HCT116 (cell line): Measurements from ENCODE around the gene SZRD1. TPM values are rescaled to one million over a fixed set of nuclear protein-coding genes. Genes with fewer than 3 reads are reported as not detected.

Experiments used
- ATAC-seq: fragments of 200-7000 bp; cut with Tn5 transposase; 2 replicates; pipeline ENCODE4 v1.9.1; 2020; ENCODE audit warnings: mild to moderate bottlenecking, moderate library complexity
- BruUV-seq: library from RNA; stranded (reverse); fragments of 400-500 nt; replicated peaks from 2 replicates; lab custom pipeline; 2021; lab: Mats Ljungman, UMichigan
- CTCF ChIA-PET: fragments of 300-600 bp; sonication (Branson Sonifier 250); formaldehyde crosslinking; loops from one replicate; lab custom pipeline; 2021; ENCODE audit warnings: antibody characterized with exemption; lab: Charles Lee
- POLR2A ChIA-PET: fragments of 300-600, 350-600 bp; sonication (Branson Sonifier 250); formaldehyde crosslinking; loops from one replicate; lab custom pipeline; 2021; ENCODE audit warnings: antibody characterized with exemption; lab: Charles Lee
- RAD21 ChIA-PET, 2 experiments: fragments of 300-600 bp; sonication (Branson Sonifier 250); formaldehyde crosslinking; loops; one replicate each; lab custom pipeline; 2023; ENCODE audit warnings: low total read pairs in 2 of 2; ENCODE audit not compliant: uncharacterized antibody in 2 of 2, unreplicated experiment in 2 of 2, low non-redundant PET in 1 of 2; lab: Charles Lee
- DNase-seq: peaks from one replicate; pipeline ENCODE4 v3.0.0-alpha.2; 2010; ENCODE audit warnings: low read depth, low spot score
- H2AFZ ChIP-seq: fragments of 200-600 bp; shearing (Covaris generic), sonication (generic); 2 replicates; pipeline ENCODE4 v1.6.1; 2017; ENCODE audit warnings: low read depth, mixed run types, mixed read lengths, antibody characterized with exemption, low read length; ENCODE audit not compliant: poor library complexity, severe bottlenecking
- H3K27ac ChIP-seq: 2 replicates; pipeline ENCODE4 v1.5.1; 2012; ENCODE audit warnings: low read depth, low read length
- H3K27me3 ChIP-seq: fragments of 200-600 bp; sonication (generic); 2 replicates; pipeline ENCODE4 v1.6.1; 2016; ENCODE audit warnings: mixed run types, low read length, mixed read lengths; ENCODE audit not compliant: insufficient read depth
- H3K36me3 ChIP-seq, 2 experiments: fragments of 200-500 bp in 1 of 2; fragments of 200-600 bp in 1 of 2; sonication (Bioruptor generic) in 1 of 2; sonication (generic) in 1 of 2; 2 replicates each; pipeline versions ENCODE4 v1.5.1 to v1.6.1; 2014 to 2016; ENCODE audit warnings: low read length in 2 of 2, inconsistent platforms in 1 of 2, mixed read lengths in 1 of 2, mixed run types in 1 of 2; ENCODE audit not compliant: insufficient read depth in 2 of 2, control insufficient read depth in 1 of 2
- H3K4me1 ChIP-seq, 2 experiments: fragments of 200-600 bp in 1 of 2; sonication (generic) in 1 of 2; 2 replicates each; pipeline versions ENCODE4 v1.5.1 to v1.6.1; 2012 to 2017; ENCODE audit warnings: low read length in 2 of 2, inconsistent platforms in 1 of 2, mild to moderate bottlenecking in 1 of 2, mixed read lengths in 1 of 2, mixed run types in 1 of 2, moderate library complexity in 1 of 2; ENCODE audit not compliant: insufficient read depth in 2 of 2, control insufficient read depth in 1 of 2
- H3K4me2 ChIP-seq: fragments of 200-600 bp; sonication (generic); 2 replicates; pipeline ENCODE4 v1.6.1; 2017; ENCODE audit warnings: mixed run types, low read length, mixed read lengths
- H3K4me3 ChIP-seq, 2 experiments: fragments of 200-600 bp in 1 of 2; sonication (generic) in 1 of 2; replicated peaks in 1 of 2; 2 replicates each; pipeline ENCODE4 v1.5.1; 2011 to 2016; ENCODE audit warnings: low read length in 2 of 2, control low read depth in 1 of 2, low read depth in 1 of 2, mild to moderate bottlenecking in 1 of 2, mixed read lengths in 1 of 2, mixed run types in 1 of 2
- H3K79me2 ChIP-seq: fragments of 200-600 bp; sonication (generic); 2 replicates; pipeline ENCODE4 v1.6.1; 2017; ENCODE audit warnings: mild to moderate bottlenecking, mixed run types, low read length, moderate library complexity, mixed read lengths; ENCODE audit not compliant: insufficient read depth
- H3K9ac ChIP-seq: fragments of 200-600 bp; sonication (generic); 2 replicates; pipeline ENCODE4 v1.6.1; 2016; ENCODE audit warnings: low read length, mixed read lengths
- H3K9me2 ChIP-seq: fragments of 200-600 bp; sonication (generic), shearing (Covaris generic); 2 replicates; pipeline ENCODE4 v1.6.1; 2017; ENCODE audit warnings: mixed run types, mild to moderate bottlenecking, moderate library complexity; ENCODE audit not compliant: insufficient read depth
- H3K9me3 ChIP-seq, 2 experiments: fragments of 200-500 bp in 1 of 2; fragments of 200-600 bp in 1 of 2; sonication (Bioruptor generic) in 1 of 2; sonication (generic) in 1 of 2; 2 replicates each; pipeline ENCODE4 v1.6.1; 2014 to 2017; ENCODE audit warnings: low read length in 2 of 2, mixed read lengths in 2 of 2, inconsistent platforms in 1 of 2, low read depth in 1 of 2, mild to moderate bottlenecking in 1 of 2, mixed run types in 1 of 2, moderate library complexity in 1 of 2; ENCODE audit not compliant: control insufficient read depth in 1 of 2, insufficient read depth in 1 of 2
- H4K20me1 ChIP-seq: fragments of 200-600 bp; sonication (generic), shearing (Covaris generic); 2 replicates; pipeline ENCODE4 v1.6.1; 2017; ENCODE audit warnings: mixed run types, mild to moderate bottlenecking, moderate library complexity; ENCODE audit not compliant: insufficient read depth
- CBX3 ChIP-seq: IDR thresholded peaks from 2 replicates; pipeline ENCODE4 v1.6.1; 2012; ENCODE audit warnings: low read depth
- CEBPB ChIP-seq: IDR thresholded peaks from 2 replicates; pipeline ENCODE4 v1.6.1; 2012; ENCODE audit warnings: low read depth
- EGR1 ChIP-seq: IDR thresholded peaks from 2 replicates; pipeline ENCODE4 v1.6.1; 2012; ENCODE audit warnings: low read depth
- ELF1 ChIP-seq: IDR thresholded peaks from 2 replicates; pipeline ENCODE4 v1.6.1; 2012; ENCODE audit warnings: low read depth, borderline replicate concordance
- EZH2 ChIP-seq: fragments of 200-600 bp; sonication (generic); IDR thresholded peaks from 2 replicates; pipeline ENCODE4 v1.6.1; 2017; ENCODE audit warnings: antibody characterized with exemption, mixed run types
- FOSL1 ChIP-seq: IDR thresholded peaks from 2 replicates; pipeline ENCODE4 v1.6.1; 2012; ENCODE audit warnings: low read depth
- POLR2A ChIP-seq: IDR thresholded peaks from 2 replicates; pipeline ENCODE4 v1.7.0; 2011; ENCODE audit warnings: borderline replicate concordance; ENCODE audit not compliant: insufficient read depth, insufficient read length; ENCODE audit errors: extremely low read depth
- POLR2AphosphoS5 ChIP-seq: IDR thresholded peaks from 2 replicates; pipeline ENCODE4 v1.6.1; 2011; ENCODE audit warnings: mild to moderate bottlenecking, low read depth, low read length, moderate library complexity
- RAD21 ChIP-seq: IDR thresholded peaks from 2 replicates; pipeline ENCODE4 v1.6.1; 2012; ENCODE audit warnings: low read depth, mild to moderate bottlenecking
- SIN3A ChIP-seq: IDR thresholded peaks from 2 replicates; pipeline ENCODE4 v1.6.1; 2012; ENCODE audit warnings: low read depth
- SP1 ChIP-seq: IDR thresholded peaks from 2 replicates; pipeline ENCODE4 v1.6.1; 2012; ENCODE audit warnings: low read depth
- TCF7L2 ChIP-seq: IDR thresholded peaks from 2 replicates; pipeline ENCODE4 v1.7.0; 2011; ENCODE audit warnings: borderline replicate concordance, inconsistent platforms; ENCODE audit not compliant: insufficient read depth, insufficient read length; ENCODE audit errors: extremely low read depth
- YY1 ChIP-seq: IDR thresholded peaks from 2 replicates; pipeline ENCODE4 v1.6.1; 2011; ENCODE audit warnings: low read length, low read depth, moderate library complexity, mild to moderate bottlenecking; ENCODE audit not compliant: insufficient replicate concordance; ENCODE audit errors: extremely low read depth
- ZFX ChIP-seq: fragments of 450-650 bp; IDR thresholded peaks from 2 replicates; pipeline ENCODE4 v1.6.1; 2017
- ZNF274 ChIP-seq: fragments of 200-500 bp; sonication (Bioruptor generic); IDR thresholded peaks from 2 replicates; pipeline ENCODE4 v1.6.1; 2014; ENCODE audit warnings: mild to moderate bottlenecking, low read depth, low read length, inconsistent platforms
- intact Hi-C: fragments of 100-400 bp; cut with micrococcal nuclease; formaldehyde crosslinking; loops from 2 replicates; pipeline ENCODE4 v1.10.0; 2022
- total RNA-seq: library from RNA; stranded (reverse); gene quantifications from one replicate; pipeline ENCODE4 v1.2.1, GENCODE V29; 2021; ENCODE audit not compliant: unreplicated experiment
- TF ChIP-seq, protein P1 (sequence below): IDR thresholded peaks from 2 replicates; pipeline ENCODE4 v1.6.1; 2012
- TF ChIP-seq, protein P2 (sequence below): IDR thresholded peaks from 2 replicates; pipeline ENCODE4 v1.6.1; 2011; ENCODE audit warnings: mild to moderate bottlenecking, low read length, moderate library complexity; ENCODE audit not compliant: insufficient replicate concordance; ENCODE audit errors: extremely low read depth
- TF ChIP-seq, protein P3 (sequence below), 3 experiments: fragments of 200-600 bp in 1 of 3; sonication (generic) in 1 of 3; IDR thresholded peaks in 2 of 3; conservative IDR thresholded peaks in 1 of 3; 2 replicates each; pipeline ENCODE4 v1.5.1; 2012 to 2017; ENCODE audit warnings: low read depth in 2 of 3, low read length in 2 of 3, antibody characterized with exemption in 1 of 3, borderline replicate concordance in 1 of 3, control low read depth in 1 of 3, mild to moderate bottlenecking in 1 of 3, mixed read lengths in 1 of 3, mixed run types in 1 of 3, moderate library complexity in 1 of 3; ENCODE audit not compliant: insufficient read depth in 1 of 3
- TF ChIP-seq, protein P4 (sequence below): IDR thresholded peaks from 2 replicates; pipeline ENCODE4 v1.6.1; 2012

Gene SZRD1
- total RNA-seq, 1 experiment from 2014 or later = 141 TPM

DNA sequence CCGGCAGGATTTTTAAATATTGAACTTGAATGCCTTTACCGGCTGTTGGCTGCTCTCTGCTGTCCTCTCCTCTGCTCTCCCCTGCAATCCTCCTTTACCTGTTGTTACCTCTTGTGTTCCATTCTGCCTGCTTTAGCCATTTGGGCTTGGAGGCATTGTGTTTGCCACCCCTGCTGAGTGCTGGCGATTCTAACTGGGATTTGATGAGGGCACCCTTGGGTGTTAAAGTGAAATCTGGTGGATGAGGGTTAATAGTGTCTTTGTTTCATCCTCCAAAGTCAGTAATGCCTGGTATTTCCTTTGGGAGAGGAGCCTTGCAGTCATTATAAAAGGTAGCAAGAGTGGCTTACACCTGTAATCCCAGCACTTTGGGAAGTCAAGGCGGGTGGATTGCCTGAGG lies 9.9 kb downstream of the SZRD1 start:
- no peak for TF ChIP-seq ELF1
- TF ChIP-seq YY1 = no peak
- TF ChIP-seq SP1 = no peak
- no peak for TF ChIP-seq POLR2A
- no peak for TF ChIP-seq ZNF274
- TF ChIP-seq, protein P1, sequence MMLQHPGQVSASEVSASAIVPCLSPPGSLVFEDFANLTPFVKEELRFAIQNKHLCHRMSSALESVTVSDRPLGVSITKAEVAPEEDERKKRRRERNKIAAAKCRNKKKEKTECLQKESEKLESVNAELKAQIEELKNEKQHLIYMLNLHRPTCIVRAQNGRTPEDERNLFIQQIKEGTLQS = no peak
- TF ChIP-seq, protein P2, sequence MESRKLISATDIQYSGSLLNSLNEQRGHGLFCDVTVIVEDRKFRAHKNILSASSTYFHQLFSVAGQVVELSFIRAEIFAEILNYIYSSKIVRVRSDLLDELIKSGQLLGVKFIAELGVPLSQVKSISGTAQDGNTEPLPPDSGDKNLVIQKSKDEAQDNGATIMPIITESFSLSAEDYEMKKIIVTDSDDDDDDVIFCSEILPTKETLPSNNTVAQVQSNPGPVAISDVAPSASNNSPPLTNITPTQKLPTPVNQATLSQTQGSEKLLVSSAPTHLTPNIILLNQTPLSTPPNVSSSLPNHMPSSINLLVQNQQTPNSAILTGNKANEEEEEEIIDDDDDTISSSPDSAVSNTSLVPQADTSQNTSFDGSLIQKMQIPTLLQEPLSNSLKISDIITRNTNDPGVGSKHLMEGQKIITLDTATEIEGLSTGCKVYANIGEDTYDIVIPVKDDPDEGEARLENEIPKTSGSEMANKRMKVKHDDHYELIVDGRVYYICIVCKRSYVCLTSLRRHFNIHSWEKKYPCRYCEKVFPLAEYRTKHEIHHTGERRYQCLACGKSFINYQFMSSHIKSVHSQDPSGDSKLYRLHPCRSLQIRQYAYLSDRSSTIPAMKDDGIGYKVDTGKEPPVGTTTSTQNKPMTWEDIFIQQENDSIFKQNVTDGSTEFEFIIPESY = no peak
- no peak for TF ChIP-seq EGR1
- no peak for TF ChIP-seq CBX3
- no peak for TF ChIP-seq FOSL1
- TF ChIP-seq TCF7L2 = no peak
- TF ChIP-seq SIN3A = no peak
- TF ChIP-seq, protein P3, sequence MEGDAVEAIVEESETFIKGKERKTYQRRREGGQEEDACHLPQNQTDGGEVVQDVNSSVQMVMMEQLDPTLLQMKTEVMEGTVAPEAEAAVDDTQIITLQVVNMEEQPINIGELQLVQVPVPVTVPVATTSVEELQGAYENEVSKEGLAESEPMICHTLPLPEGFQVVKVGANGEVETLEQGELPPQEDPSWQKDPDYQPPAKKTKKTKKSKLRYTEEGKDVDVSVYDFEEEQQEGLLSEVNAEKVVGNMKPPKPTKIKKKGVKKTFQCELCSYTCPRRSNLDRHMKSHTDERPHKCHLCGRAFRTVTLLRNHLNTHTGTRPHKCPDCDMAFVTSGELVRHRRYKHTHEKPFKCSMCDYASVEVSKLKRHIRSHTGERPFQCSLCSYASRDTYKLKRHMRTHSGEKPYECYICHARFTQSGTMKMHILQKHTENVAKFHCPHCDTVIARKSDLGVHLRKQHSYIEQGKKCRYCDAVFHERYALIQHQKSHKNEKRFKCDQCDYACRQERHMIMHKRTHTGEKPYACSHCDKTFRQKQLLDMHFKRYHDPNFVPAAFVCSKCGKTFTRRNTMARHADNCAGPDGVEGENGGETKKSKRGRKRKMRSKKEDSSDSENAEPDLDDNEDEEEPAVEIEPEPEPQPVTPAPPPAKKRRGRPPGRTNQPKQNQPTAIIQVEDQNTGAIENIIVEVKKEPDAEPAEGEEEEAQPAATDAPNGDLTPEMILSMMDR (IDR thresholded peaks at IDR 0.05 in 2 of 3, conservative IDR thresholded peaks at IDR 0.05 in 1 of 3; ENCODE audit: borderline replicate concordance in 1 of 3, insufficient read depth in 1 of 3, low read depth in 2 of 3, low read length in 2 of 3) = no peak
- no peak for TF ChIP-seq POLR2AphosphoS5
- TF ChIP-seq EZH2 = no peak
- TF ChIP-seq, protein P4, sequence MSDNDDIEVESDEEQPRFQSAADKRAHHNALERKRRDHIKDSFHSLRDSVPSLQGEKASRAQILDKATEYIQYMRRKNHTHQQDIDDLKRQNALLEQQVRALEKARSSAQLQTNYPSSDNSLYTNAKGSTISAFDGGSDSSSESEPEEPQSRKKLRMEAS = no peak
- no peak for TF ChIP-seq CEBPB
- no peak for TF ChIP-seq ZFX
- no peak for TF ChIP-seq RAD21
- no peak overlapping the region for H3K27ac ChIP-seq
- CTCF ChIA-PET = no interaction called here
- no peaks in the 10 kb centered on the region for H3K27me3 ChIP-seq
- H3K36me3 ChIP-seq = peaks cover 0 to 12% of the 10 kb centered on the region in 2 experiments; a peak in 2 of 4 replicates
- H2AFZ ChIP-seq = no peak overlapping the region
- H3K4me3 ChIP-seq = no peak overlapping the region
- H3K9ac ChIP-seq = no peak overlapping the region
- H3K79me2 ChIP-seq = peaks cover 98% of the 10 kb centered on the region
- no peaks in the 10 kb centered on the region for H3K9me3 ChIP-seq
- ATAC-seq (no peak), DNase-seq (no peak)
- intact Hi-C loops = no loop called here
- POLR2A ChIA-PET = interaction anchor here (0.7 kb wide), 1 partner anchor 17 kb away, joined by 3 read pairs; no protein-coding TSS in a partner anchor
- H4K20me1 ChIP-seq = peaks cover 18% of the 10 kb centered on the region; the same call in 1 of the 2 replicates
- no peak overlapping the region for H3K4me2 ChIP-seq
- no peaks in the 10 kb centered on the region for H3K9me2 ChIP-seq
- RAD21 ChIA-PET = no interaction called here
- peaks cover 11 to 28% of the 10 kb centered on the region in 2 experiments for H3K4me1 ChIP-seq
- no TSS peak for BruUV-seq
